Hepatocyte (in vitro differentiated cells): Measurements from ENCODE around the gene PLA2G1B.

Experiments
- EZH2 ChIP-seq: fragments of 200-600 bp; sonication (generic); IDR thresholded peaks from 2 replicates; pipeline ENCODE4 v1.6.1; 2016; ENCODE audit warnings: antibody characterized with exemption, mild to moderate bottlenecking, borderline replicate concordance
- TF ChIP-seq, protein P1 (sequence below): fragments of 200-600 bp; sonication (generic); IDR thresholded peaks from 2 replicates; pipeline ENCODE4 v1.5.1; 2016; ENCODE audit warnings: antibody characterized with exemption, mild to moderate bottlenecking; ENCODE audit not compliant: poor library complexity

DNA sequence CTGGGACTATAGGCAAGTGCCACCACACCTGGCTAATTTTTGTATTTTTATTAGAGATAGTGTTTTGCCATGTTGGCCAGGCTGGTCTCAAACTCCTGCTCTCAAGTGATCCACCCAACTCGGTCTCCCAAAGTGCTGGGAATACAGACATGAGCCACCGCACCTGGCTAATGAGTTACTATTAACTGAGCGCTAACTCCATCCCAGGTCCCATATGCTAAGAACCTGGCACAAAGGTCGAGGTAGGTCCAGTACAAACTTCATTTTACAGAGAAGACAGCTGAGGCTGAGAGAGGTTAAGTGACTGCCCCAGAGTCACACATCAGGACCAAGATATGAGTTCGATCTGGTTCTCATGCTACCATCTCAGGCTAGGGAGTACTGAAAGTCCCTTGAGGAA, 4.5 kb upstream of the PLA2G1B start:
- TF ChIP-seq EZH2 = no peak
- TF ChIP-seq, protein P1, sequence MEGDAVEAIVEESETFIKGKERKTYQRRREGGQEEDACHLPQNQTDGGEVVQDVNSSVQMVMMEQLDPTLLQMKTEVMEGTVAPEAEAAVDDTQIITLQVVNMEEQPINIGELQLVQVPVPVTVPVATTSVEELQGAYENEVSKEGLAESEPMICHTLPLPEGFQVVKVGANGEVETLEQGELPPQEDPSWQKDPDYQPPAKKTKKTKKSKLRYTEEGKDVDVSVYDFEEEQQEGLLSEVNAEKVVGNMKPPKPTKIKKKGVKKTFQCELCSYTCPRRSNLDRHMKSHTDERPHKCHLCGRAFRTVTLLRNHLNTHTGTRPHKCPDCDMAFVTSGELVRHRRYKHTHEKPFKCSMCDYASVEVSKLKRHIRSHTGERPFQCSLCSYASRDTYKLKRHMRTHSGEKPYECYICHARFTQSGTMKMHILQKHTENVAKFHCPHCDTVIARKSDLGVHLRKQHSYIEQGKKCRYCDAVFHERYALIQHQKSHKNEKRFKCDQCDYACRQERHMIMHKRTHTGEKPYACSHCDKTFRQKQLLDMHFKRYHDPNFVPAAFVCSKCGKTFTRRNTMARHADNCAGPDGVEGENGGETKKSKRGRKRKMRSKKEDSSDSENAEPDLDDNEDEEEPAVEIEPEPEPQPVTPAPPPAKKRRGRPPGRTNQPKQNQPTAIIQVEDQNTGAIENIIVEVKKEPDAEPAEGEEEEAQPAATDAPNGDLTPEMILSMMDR = no peak
